Activated CD8-positive, alpha-beta memory T cell treated with anti-CD3 and anti-CD28 coated beads, Interleukin-2, amount 50 U/mL, for 24 hours (primary cell): ENCODE measurements around the gene CNTD1.
A peak's percentile ranks its signal among the peaks of the same experiment; 100 is the strongest.

Source experiments
- DNase-seq: peaks from one replicate; pipeline ENCODE4 v3.0.0-alpha.2; 2020; ENCODE audit errors: extremely low read depth

The CNTD1 gene

DNA sequence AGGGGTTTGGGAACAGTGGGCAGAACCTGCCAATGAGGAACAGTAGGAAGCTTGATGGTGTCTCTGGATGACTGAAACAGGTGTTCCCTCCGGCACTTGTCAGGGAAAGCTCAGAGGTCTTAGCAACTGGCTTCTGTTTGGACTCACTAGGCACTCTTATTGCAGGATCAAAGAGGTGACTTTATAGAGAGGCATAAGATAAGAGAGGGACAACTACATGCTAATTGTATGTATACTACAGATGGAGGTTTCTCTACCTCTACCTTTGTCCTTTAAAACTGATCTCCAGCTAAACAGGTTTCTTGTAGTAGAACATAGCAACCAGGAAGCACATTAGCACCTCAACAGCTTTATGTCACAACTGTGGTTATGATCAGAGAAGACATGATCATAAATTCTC, 7.6 kb downstream of the CNTD1 start:
- DNase-seq = no peak

- no peak for DNase-seq
These were observed 10.6 kb downstream of the CNTD1 start for GRCh38 chr17:42809250-42809649.

DNA sequence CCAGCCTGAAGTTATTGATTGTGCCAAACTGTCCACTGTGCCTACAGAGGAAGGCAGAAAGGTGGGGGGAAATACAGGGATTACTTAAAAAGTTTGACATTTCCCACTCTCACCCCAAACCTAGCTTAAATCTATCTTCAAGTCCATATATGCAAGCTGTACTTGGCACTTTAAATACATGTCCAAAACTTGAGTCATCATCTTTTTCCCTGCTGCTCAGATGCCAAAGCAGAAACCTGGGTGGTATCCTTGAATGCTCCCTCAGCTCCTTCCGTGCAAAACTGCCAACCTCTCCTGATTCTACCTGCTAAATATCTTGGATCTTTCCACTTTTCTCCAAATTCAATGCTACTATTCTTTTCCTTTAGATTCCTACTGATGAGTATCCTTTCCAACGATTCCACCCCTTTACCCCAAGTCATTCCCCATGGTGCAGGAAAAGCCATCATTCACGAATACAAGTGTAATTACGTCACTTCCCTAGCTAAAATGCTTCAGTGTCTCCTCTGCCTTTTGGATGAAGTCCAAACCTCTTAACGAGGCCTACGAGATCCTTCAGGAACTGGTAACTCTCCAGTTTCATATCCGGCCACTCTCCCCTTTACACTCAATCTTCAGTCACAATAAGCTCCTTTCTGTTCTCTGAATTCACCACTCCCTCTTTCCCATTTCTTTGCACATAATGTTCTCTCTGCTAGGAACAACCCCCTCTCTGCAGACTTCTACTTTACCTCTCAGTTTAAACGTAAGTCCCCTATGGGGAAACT, 16.2 kb downstream of the CNTD1 start:
- no peak for DNase-seq

DNA sequence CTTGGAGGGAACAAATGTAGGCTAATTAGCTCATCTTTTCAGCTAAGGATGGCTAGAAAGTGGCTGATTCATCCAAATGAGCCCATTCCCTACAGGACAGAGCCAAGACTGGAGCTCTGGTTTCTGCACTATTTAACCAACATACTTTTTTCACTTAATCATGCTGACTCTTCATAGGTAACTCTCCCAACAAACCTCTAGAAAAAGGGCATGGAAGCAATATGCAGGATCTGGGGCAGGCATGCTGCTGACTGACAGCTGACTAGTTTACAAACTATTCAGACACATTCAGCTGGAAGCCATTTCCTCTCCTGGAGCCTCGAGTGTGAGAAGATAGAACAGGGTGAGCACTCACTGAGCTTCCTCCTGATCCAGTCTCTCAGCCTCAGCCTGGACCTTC, 19.2 kb downstream of the CNTD1 start:
- no peak for DNase-seq

- no peak for DNase-seq
These were observed 19.7 kb downstream of the CNTD1 start for GRCh38 chr17:42818379-42818778.

- DNase-seq = peak; percentile 30
These were observed 21.4 kb downstream of the CNTD1 start for GRCh38 chr17:42819939-42820535.

DNA sequence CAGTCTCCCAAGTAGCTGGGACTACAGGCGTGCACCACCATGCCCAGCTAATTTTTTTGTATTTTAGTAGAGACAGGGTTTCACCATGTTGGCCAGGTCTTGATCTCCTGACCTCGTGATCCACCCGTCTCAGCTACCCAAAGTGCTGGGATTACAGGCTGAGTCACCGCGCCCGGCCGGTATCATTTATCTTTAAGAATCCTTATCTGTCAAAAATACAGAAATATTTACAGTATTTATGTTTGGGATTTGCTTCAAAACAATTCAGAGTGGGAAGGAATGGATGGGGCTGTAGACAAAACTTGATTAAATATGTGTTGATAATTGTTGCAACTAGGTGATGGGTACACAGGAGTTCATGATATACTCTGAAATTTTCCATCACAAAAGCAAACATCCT, 22.5 kb downstream of the CNTD1 start:
- no peak for DNase-seq

DNA sequence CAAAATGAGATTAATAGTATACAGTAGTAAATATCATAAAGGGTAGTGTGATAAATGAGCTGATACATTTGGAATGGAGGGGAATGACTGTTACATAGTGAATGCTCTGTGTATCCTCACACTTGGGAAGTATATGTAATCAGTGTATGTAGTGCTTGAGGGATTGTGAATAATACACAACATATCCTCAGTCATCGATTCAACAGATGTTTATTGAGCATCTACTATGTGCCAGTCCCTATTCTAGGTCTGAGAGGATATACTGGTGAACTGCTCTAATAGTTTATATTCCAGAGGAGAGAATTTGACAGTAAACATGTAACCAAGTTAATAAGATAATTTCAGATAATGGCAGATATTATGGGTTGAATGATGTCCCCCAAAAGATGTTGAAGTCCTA, 28.8 kb downstream of the CNTD1 start:
- no peak for DNase-seq

GRCh38 chr17:42830971-42831370, 32.3 kb downstream of the CNTD1 start:
- DNase-seq = no peak

DNA sequence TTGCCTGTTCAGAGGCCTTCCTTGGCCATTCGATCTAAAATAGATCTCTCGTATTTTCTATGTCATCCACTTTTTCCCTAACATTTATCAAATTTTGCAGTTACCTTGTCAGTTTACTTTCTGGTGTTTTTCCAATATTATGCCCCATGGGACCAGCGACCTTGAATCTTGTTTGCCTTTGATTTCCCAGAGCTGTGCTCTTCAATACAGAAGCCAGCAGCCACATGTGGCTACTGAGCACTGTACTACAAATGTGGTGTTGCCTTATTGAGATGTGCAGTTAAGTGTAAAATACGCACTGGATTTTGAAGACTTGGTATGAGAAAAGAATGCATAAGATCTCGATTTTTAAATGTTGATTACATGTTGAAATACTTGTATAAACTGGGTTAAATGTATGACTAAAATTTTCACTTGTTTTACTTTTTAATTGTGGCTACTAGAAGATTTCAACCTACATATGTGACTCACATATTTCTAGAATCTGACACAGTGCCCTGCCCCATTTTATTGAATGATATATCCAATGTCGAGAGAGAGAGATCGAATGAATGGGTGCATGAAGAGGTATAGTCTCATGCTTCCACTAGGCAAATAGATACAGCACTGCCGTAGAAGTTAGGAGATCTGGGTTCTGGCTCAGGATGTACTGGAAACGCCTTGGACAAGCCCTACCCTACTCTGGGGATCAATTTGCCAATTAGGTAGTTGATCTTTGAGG, 33.7 kb downstream of the CNTD1 start:
- DNase-seq = no peak

DNA sequence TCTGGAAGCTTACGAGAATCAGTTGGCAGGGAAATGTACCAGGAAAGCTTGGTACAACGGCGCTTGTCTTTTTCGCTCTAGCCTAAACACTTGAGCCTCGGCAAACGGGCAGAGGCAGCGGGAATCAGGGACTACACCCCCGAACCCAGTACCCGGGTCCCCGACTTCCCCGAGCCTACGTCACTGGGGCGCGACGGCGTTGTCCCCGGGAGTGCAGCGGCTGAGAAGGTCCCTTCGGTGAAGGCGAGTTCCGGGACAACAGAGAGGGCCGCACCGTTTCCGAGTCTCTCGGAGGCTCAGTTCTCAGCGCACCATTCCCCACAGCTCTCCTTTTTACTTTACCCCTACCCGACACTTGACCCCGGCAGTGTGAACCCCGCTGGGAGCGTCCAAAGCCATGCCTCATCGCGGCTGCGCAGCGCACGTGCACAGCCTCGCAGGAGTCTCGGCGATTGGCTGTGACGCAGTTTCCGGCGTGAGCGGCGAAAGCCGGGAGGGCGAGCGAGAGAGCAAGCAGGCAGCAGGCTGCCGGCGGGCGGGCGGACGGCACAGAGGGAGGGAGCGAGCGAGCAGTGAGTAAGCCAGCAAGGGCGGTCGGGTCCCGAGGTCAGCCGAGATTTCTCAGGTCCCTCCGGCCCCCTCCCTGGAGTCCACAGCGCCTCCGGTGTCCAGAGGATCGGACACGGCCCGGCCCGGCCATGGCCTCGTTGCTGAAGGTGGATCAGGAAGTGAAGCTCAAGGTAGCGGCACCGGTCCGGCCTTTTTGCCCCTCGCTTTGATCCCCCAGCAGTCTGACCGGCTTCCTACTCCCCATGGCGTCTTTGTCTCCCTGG, 34.5 kb downstream of the CNTD1 start, which contains the start of gene PSME3:
PSME3 (plus strand) TSS at position 464 of the 833 bp plus-strand sequence; CDS start at position 699, 235 bp downstream.
- peak; percentile 82 for DNase-seq

- no peak for DNase-seq
These were observed 35.2 kb downstream of the CNTD1 start for GRCh38 chr17:42833767-42834422.

GRCh38 chr17:42835732-42836131, 37.1 kb downstream of the CNTD1 start:
- no peak for DNase-seq

DNA sequence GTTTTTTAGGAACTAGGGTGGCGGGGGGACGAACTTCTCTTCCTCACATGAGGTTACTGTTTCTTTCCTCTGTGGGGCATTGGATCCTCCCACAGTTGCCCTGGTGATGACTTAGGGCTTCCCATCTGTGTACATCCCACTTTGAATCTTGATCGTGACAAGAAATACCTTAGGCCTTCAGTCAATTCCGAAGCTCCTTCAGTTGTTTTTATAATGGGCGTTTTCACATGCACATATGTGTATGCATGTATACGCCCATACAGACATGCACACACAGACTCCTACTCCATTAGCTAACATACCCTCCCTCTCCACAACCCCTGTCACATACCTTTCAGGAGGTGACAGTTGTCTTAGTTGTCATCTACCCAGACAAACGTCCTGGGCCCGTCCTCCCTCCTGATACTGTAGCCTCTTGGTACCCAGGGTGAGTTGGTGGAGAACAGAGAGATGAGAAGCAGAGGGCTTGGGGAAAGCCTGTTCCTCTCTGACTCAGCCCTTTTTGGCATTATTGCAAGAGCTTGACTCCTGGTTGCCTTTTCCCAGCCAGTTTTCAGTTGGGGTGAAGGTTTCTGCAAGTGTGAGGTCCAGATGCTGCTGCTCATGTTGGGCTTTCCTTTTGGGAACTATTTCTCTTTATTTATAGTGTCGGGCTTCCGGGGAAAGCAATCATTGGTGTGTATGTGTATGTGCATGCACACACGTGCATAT, 43.5 kb downstream of the CNTD1 start:
- DNase-seq = no peak

DNA sequence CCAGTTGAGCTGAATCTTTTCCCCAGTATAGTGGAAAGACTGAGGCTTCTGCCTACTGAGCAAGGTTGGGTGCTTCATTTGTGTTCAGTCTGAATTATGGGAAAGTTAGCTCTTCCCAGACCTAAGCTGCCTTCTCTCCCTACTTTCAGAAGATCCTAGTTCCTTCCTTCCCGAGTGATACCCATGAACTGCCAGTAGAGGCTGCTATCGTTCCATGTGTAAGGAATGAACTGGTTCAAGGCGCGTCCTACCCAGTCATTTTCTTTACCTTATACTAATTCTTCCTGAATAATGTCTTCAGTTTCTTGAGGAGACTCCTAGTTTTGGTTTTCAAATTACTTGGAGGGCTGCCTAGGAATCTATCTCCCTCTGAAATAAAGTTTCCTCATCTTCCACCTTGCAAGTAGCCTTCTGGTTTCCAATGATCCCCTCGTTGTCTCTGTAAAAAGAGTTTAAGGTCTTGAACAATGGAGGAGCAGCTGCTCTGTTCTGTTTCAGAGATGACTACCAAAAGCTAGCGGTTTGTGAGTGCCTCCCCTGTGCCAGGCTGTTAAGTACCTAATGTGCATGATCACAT, 44.8 kb downstream of the CNTD1 start:
- DNase-seq = no peak

- DNase-seq = no peak
These were observed 45.6 kb downstream of the CNTD1 start, which contains the start of gene AOC2 for GRCh38 chr17:42844271-42844670. Gene AOC2 (plus strand): TSS chr17:42844580. CDS start chr17:42844627, 47 bp downstream.

- no peak for DNase-seq
These were observed 46.3 kb downstream of the CNTD1 start for GRCh38 chr17:42844761-42845555.

- DNase-seq = no peak
These were observed 46.9 kb downstream of the CNTD1 start for GRCh38 chr17:42845556-42845917.

DNA sequence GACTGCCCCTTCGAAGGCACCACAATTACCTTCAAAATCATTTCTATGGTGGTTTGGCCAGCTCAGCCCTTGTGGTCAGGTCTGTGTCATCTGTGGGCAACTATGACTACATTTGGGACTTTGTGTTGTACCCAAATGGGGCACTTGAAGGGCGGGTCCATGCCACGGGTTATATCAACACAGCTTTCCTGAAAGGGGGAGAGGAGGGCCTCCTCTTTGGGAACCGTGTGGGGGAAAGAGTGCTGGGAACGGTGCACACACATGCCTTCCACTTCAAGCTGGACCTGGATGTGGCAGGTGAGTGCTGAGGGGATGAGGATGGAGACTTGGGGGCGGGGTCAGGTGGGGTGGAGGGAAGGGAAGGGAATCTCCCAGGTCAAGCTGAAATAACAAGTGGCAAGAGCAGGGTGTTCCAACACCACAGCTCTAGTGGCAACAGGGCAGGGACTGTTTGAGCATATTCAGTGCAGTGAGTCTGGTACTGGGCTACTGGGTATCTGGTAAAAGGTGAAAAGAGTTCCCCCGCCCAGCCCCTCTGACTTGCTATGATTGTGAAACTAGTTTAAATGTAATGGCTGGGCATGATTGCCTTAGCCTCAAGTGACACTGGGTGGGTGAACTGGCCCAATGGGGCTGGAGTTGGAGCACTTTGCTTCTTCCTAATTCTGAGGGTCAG, 47.4 kb downstream of the CNTD1 start:
- DNase-seq = peak; percentile 14
